Gastrocnemius medialis (tissue), 4 donors: ENCODE results near the gene PRPF19.
A peak's percentile ranks its signal among the peaks of the same experiment; 100 is the strongest.

Source experiments
- CTCF ChIP-seq, 5 experiments: fragments of 450-650 bp in 3 of 5; fragments of 200-600 bp in 2 of 5; sonication (generic) in 2 of 5; IDR thresholded peaks in 4 of 5; conservative IDR thresholded peaks in 1 of 5; 1 replicate in 4 of 5; 2 replicates in 1 of 5; pipeline ENCODE4 v1.5.1; 2016 to 2019; ENCODE audit warnings: antibody characterized with exemption in 5 of 5, mild to moderate bottlenecking in 3 of 5, moderate library complexity in 3 of 5
- POLR2A ChIP-seq, 2 donors: fragments of 450-650 bp; IDR thresholded peaks; one replicate each; pipeline ENCODE4 v1.6.1; 2017; ENCODE audit warnings: antibody characterized with exemption in 2 of 2, mild to moderate bottlenecking in 2 of 2, moderate library complexity in 2 of 2

- TF ChIP-seq POLR2A (IDR thresholded peaks at IDR 0.05) (no peak), CTCF (IDR thresholded peaks at IDR 0.05 in 4 of 5, conservative IDR thresholded peaks at IDR 0.05 in 1 of 5) (peak; percentile 82 to 97 (median 92))
Measured at GRCh38 chr11:60899046-60899936, 7.1 kb downstream of the PRPF19 start.
